B cell (primary cell): ENCODE measurements around the gene JSRP1.

Source experiments
- EZH2 ChIP-seq: IDR thresholded peaks from 2 replicates; pipeline ENCODE4 v1.6.1; 2012; ENCODE audit warnings: borderline replicate concordance, low read depth, mild to moderate bottlenecking, moderate library complexity, low read length; ENCODE audit not compliant: insufficient read depth, poor library complexity, severe bottlenecking
- TF ChIP-seq, protein P1 (sequence below): fragments of 200-600 bp; IDR thresholded peaks from one replicate; pipeline ENCODE4 v1.8.0; 2022; ENCODE audit warnings: antibody characterized with exemption, mild to moderate bottlenecking

DNA sequence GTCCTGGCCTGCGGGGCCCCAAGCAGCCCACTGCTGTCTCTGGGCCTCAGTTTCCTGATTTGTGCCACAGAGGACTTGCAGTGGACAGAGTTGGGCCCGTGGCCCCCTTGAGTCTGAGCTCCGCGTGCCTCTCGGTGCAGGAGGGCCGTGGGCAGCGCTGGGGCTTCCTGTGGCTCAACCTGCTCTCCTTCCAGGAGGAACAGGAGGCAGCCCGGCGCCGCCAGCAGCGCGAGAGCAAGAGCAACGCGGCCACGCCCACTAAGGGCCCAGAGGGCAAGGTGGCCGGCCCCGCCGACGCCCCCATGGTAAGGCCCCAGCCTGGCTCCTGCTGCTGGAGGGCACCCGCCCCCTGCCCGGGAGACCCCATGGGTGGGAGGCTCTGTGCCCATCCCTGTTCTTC lies 46.0 kb downstream of the JSRP1 start:
- TF ChIP-seq, protein P1, sequence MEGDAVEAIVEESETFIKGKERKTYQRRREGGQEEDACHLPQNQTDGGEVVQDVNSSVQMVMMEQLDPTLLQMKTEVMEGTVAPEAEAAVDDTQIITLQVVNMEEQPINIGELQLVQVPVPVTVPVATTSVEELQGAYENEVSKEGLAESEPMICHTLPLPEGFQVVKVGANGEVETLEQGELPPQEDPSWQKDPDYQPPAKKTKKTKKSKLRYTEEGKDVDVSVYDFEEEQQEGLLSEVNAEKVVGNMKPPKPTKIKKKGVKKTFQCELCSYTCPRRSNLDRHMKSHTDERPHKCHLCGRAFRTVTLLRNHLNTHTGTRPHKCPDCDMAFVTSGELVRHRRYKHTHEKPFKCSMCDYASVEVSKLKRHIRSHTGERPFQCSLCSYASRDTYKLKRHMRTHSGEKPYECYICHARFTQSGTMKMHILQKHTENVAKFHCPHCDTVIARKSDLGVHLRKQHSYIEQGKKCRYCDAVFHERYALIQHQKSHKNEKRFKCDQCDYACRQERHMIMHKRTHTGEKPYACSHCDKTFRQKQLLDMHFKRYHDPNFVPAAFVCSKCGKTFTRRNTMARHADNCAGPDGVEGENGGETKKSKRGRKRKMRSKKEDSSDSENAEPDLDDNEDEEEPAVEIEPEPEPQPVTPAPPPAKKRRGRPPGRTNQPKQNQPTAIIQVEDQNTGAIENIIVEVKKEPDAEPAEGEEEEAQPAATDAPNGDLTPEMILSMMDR, result no peak
- no peak for TF ChIP-seq EZH2
